Choroid plexus epithelial cell (primary cell): ENCODE results near the gene NLGN1.

ENCODE experiments used
- DNase-seq: peaks from one replicate; pipeline ENCODE4 v3.0.0-alpha.2; 2010; ENCODE audit warnings: low read depth
- H3K4me3 ChIP-seq: 2 replicates; pipeline ENCODE4 v1.5.1; 2011; ENCODE audit warnings: low read depth, mild to moderate bottlenecking, control low read depth, low read length, moderate library complexity
- CTCF ChIP-seq: conservative IDR thresholded peaks from 2 replicates; pipeline ENCODE4 v1.5.1; 2011; ENCODE audit warnings: low read depth, mild to moderate bottlenecking, control low read depth, inconsistent platforms, low read length, moderate library complexity

Gene NLGN1

GRCh38 chr3:173735841-173736240 is 338.3 kb downstream of the NLGN1 start:
- no peak overlapping the region for H3K4me3 ChIP-seq
- TF ChIP-seq CTCF: no peak
- no peak for DNase-seq

DNA sequence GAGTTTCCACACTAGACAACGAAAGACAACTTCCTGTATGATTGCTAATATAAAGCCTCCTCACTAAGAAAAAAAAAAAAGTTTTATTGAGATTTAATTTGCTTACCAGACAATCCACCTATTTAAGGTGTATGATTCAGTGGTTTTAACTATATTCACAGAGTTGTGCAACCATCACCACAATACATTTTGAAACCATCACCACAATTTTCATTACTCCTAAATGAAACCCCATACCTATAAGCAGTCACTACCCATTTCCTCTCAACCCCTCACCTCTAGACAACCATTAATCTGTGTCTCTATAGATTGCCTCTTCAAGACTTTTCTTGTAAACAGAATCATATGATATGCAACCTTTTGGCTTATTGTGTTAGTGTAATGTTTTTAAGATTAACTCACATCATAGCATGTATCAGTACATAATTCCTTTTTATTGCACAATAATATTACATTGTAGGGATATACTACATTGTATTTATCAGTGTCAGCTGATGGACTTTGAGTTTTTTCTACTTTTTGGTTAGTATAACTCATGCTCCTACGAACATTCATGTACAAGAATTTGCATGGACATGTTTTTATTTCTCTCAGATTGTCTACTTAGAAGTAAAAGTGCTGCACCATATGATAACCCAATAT is 339.7 kb downstream of the NLGN1 start:
- no peak for DNase-seq
- H3K4me3 ChIP-seq: no peak overlapping the region
- TF ChIP-seq CTCF: no peak

DNA sequence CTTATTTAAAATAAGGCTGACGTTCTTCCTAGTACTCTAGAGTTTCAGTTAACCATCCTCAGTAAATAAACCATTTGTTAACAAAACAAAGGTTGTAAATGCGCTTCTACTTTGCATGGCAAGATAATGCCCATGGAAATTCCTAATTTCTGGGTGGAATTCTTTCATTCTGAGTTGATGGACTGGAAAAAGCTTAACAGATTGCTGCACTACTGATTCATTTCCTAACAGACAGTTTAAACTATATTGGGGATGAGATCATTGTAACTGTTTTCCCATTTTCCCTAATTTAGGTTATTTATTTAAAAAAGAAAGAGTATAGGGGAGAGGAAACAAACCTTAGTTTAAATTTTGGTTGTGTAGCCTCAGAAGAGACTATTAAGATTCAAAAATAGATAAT is 342.2 kb downstream of the NLGN1 start:
- no peak overlapping the region for H3K4me3 ChIP-seq
- no peak for DNase-seq
- TF ChIP-seq CTCF: no peak

- TF ChIP-seq CTCF: no peak
- no peak overlapping the region for H3K4me3 ChIP-seq
- no peak for DNase-seq
Observed at GRCh38 chr3:173742491-173742890, 344.9 kb downstream of the NLGN1 start.

DNA sequence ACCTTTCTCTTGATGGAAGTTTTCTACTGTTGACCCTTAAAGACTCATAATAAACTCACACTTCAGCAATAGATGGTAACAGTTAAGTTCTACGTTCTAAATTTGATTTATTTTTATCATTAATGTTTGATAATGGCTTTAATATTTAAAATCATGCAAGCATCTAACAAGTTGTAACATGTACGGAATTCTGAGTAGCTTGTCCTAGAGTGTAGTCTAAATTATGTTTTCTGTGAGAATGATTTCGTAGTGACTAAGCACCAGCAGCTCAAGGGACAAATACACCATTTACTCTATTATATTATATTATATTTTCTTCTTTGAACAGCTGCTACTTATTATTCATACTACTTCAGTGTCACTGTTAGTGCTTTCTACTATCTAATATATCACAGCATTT is 345.6 kb downstream of the NLGN1 start:
- TF ChIP-seq CTCF: no peak
- no peak for DNase-seq
- H3K4me3 ChIP-seq: no peak overlapping the region

- no peak for DNase-seq
- no peak for TF ChIP-seq CTCF
Observed at GRCh38 chr3:173743516-173743915, 346.0 kb downstream of the NLGN1 start.

DNA sequence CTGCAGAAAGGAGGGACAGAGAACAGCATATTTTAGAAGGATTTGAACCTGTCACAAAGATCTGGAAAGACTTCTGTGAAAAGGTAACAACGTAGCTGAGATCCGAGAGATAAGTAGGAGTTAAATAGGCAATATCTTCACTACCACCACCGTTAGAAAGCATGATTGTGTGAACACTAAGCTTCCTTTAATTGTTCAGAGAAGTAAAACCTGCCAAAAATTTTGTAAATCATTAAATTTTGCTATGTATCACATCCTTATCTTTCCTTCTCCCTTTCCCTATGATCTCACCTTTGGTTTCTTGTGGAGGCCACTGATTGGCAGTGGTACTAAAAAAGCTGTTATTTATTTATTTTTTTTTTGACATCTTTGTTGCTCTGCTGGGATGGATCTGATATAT is 346.9 kb downstream of the NLGN1 start:
- no peak for DNase-seq
- TF ChIP-seq CTCF: no peak
- no peak overlapping the region for H3K4me3 ChIP-seq

More at GRCh38 chr3:173743516-173743915, 346.0 kb downstream of the NLGN1 start:
- no peak overlapping the region for H3K4me3 ChIP-seq
